Muscle of back (tissue), 11 donors: ENCODE measurements around the gene PTGES2. TPM values are rescaled to one million over a fixed set of nuclear protein-coding genes. Genes with fewer than 3 reads are reported as not detected.

Experiments used
- DNase-seq, 3 donors: peaks; one replicate each; pipeline versions ENCODE4 v3.0.0 to v3.0.0-alpha.2; 2013
- polyA plus RNA-seq, 10 donors: library from polyadenylated mRNA; unstranded; fragments of 120-200 nt; gene quantifications; one replicate each; pipeline ENCODE4 v1.2.1, GENCODE V29; 2013; ENCODE audit not compliant: insufficient read length in 10 of 10

Gene PTGES2
- polyA plus RNA-seq, 10 donors = 28.2 to 40.0 (median 36.1) TPM

- no peak for DNase-seq
Observed at GRCh38 chr9:128155736-128156500, 28.4 kb upstream of the PTGES2 start.

GRCh38 chr9:128153947-128154695, 26.6 kb upstream of the PTGES2 start:
- no peak for DNase-seq

- DNase-seq = no peak
Observed at GRCh38 chr9:128153060-128153946, 25.8 kb upstream of the PTGES2 start.

GRCh38 chr9:128152133-128153059, 24.9 kb upstream of the PTGES2 start:
- no peak for DNase-seq

GRCh38 chr9:128151309-128152132, 24.0 kb upstream of the PTGES2 start:
- DNase-seq = no peak

- no peak for DNase-seq
Observed at GRCh38 chr9:128150594-128151308, 23.2 kb upstream of the PTGES2 start.

DNA sequence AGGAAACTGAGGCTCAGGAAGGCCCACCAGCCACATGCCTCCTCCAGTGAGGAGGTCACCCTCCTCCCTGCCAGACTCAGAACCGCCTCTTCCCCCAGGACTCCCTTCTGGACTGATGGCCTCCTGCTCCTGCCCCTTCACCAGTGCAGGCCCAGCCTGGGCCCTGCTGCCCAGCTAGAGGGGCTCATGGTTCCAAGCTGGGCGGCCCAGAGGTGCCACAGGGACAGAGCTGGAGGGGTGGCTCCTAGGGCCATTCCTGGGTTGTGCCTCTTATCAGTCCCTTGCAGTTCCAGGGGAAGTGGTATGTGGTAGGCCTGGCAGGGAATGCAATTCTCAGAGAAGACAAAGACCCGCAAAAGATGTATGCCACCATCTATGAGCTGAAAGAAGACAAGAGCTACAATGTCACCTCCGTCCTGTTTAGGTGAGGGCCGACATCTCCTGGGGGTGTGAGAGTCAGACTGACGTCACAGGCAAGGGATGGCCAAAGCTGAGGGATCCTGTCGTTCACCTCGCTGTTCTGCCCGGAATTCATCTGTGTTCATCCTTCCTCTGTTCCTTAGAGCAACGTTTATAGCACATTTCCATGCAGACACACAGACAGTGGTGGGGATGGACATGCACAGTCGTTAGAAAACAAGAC, 22.5 kb upstream of the PTGES2 start:
- no peak for DNase-seq

DNA sequence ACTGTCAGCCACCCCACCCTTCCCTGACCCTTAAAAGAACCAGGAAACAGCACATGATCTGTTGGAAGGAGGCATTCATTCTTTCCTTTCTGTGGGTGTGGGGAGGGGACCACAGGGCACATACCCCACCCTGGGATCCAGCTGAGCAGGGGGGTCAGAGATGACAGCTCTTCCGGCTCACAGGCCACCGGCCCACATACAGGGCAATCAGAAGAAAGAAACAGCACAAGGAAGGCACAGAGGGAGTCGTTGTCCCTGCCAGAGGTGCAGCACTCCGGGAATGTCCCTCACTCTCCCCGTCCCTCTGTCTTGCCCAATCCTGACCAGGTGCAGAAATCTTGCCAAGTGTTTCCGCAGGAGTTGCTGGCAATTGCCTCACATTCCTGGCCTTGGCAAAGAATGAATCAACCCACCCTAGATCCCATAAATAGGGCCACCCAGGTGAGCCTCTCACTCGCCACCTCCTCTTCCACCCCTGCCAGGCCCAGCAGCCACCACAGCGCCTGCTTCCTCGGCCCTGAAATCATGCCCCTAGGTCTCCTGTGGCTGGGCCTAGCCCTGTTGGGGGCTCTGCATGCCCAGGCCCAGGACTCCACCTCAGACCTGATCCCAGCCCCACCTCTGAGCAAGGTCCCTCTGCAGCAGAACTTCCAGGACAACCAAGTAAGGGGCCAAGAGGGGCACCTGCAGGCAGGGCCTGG, 21.6 kb upstream of the PTGES2 start, which contains the start of gene LCN2:
Gene LCN2, plus strand, starts transcription at position 453 of the 701 bp plus-strand sequence. Its CDS starts 73 bp downstream, at position 526.
- peak in 1 of 3 donors; percentile 58 for DNase-seq

GRCh38 chr9:128148509-128149000, 21.0 kb upstream of the PTGES2 start:
- no peak for DNase-seq

DNA sequence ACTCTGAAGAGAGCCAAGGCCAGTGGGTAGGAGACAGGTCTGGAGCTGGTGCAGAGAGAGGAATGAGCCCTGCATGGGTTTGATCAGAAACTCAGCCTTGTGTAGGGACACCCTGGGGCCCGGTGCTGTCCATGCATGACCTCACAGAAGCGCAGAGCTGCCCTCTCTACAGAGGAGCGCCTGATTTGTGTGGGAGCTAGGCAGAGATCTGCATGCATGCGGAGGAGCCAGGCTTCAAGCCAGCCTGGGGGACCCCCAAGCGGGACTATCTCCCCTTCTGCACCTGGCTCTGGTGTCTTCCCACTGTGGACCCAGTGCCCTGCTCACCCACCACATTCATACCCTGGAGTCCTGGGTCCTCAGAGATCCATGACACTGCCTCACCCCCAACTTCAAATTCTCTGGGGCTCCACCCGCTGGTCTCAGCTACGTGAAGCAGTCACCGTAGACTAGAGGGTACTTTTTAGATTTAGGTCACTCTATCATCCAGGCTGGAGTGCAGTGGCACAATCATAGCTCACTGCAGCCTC, 19.1 kb upstream of the PTGES2 start:
- no peak for DNase-seq

DNA sequence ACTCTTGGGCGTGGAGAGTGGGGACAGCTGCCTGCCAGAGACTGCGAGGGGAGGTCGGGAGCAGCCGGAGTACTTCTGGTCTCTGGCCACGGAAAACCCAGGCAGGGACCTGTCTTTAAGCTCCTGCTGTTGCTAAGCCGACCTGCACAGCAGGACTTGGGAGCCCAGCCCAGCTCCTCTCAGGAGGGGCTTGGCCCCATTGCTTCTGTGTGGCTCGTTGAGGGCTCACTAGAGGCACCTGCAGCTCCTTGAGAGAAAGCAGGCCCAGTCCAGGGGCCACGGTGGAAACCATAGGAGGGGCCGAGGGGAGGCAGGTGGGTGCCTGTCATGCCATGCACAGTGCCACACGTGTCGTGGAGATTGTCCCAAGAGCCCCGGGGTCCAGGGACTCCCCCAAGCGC, 18.4 kb upstream of the PTGES2 start:
- DNase-seq = no peak

- no peak for DNase-seq
Observed at GRCh38 chr9:128145536-128145935, 18.0 kb upstream of the PTGES2 start.

DNA sequence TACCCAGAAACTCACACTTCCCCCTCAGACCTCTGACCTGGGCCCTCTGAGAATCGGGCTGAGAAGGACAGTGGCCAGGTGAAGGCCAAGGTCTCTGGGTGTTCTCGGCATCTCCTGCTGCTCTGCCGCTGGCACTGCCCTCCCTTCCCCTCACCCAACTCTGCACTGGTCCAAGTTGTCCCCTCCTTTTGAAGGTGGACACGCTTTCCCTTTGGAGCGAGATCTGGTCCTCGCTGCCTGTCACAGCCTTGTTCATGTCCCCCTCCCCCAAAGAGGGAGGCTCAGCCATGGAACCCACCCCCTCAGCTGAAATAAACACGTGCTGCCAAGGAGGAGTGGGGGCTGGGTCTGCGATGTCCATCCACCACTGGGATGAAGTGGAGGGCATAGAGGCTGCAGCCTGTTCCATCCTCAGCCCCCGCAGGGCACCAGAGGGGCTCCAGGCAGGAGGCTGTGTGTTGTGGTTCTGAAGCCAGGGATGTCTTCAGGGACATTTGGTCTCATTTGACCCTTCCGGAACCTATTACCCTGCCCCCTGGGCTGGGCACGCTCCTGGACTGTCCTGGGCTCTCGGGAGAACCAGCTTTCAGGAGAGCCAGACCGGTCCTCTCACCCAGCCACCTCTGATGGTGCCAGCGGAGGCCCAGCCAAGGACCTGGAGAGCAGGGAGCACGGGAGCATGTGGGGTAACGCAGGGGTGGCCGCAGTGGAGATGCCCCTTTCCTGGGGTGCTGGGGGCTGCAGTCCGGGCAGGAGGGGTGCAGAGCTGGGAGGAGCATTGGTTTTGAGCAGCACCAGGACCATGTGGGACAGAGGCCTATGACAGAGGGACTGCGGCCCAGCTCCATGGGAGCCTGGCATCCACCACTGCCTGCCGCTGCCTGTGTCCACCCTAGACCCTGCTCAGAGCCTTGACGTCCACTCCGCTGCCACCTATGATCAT, 17.0 kb upstream of the PTGES2 start:
- DNase-seq = no peak

DNA sequence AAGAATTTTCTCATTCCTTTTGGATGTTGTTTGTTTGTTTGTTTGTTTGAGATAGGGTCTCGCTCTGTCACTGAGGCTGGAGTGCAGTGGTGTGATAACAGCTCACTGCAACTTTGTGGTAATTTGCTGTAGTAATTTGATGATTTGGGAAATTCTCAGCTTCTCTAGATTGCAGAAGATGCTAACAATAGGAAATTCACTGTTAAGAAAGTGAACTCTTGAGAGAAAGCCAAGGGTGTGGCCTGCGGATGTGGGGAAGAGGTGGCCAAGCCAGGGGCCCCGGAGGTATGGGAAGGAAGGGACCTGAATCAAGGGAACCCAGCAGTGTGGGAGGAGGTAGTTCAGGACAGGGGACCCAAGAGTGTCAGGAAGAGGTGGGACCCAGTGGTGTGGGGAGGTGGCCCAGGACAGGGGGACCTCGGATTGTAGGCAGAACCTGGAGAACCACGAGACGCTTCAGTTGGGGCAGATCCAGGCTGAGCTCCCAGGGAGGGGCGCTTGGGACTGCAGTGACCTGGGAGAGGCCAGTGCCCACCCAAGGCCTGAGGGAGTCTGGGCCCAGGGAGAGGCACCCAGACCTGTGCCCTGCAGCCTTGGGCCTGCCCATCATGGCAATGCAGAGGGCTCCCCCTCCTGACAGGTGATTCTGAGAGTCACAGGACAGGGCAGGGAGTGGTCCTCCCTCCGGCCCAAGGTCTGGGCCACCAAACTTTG, 16.2 kb upstream of the PTGES2 start:
- DNase-seq = peak in 1 of 3 donors; percentile 43

DNA sequence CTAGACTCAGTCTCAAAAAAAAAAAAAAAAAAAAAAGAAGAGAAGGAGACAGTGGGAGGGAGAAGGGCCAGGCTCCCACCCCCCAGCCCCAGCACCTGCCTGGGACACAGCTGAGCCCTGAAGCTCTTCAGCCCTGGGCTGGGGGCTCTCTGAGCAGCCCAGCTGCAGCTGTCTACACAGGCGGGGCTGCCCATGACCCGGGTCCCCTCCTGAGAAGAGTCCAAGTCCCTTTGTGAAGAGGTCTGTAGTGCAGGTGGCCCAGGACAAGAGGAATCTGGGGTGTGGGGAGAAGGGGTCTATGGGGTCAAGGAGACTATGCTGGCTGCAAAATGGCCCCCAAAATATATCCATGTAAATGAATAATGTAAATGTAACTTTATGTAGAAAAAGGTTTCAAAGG, 15.1 kb upstream of the PTGES2 start:
- no peak for DNase-seq

GRCh38 chr9:128142061-128142460, 14.5 kb upstream of the PTGES2 start:
- DNase-seq = no peak
